ENCODE measurements around the gene HOXC12.

HOXC12 gene

DNA sequence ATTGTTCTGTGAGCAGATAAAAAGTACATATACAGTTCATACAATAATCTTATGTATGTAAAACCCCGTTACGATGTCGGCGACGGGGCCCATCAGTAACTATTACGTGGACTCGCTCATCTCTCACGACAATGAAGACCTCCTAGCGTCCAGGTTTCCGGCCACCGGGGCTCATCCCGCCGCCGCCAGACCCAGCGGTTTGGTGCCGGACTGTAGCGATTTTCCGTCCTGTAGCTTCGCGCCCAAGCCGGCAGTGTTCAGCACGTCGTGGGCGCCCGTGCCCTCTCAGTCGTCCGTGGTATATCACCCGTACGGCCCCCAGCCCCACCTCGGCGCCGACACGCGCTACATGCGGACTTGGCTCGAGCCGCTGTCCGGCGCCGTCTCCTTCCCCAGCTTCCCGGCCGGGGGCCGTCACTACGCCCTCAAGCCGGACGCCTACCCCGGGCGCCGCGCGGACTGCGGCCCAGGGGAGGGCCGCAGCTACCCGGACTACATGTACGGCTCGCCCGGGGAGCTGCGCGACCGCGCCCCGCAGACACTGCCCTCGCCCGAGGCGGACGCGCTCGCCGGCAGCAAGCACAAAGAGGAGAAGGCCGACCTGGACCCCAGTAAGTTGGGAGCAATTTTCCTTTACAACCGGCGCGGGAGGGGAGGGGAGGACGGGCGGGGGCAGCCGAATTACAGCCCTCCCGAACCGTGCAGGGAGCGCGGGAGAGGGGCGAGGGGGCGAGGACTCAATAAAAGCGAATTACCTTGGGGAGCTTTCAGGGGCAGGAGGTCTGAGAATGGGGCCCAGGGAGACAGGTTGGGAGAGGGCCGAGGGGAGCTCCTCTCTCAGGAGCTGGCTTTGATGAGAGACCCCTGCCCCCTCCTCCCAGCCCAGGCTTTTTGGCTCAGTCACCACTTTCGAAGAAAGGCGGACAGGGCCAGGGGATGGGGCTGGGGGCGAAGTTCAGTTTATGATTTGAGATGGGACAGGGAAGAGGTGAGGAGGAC is 45.7 kb downstream of the HOXC12 start, which contains the start of gene HOXC9:
Gene HOXC9 (plus strand): TSS at position 46 of the 999 bp plus-strand sequence. CDS start 28 bp downstream, at position 74.
- no peak within 1 kb of the TSS for H3K4me3 ChIP-seq (ENCODE audit: low read depth, low read length)
- DNase-seq (ENCODE audit: low read depth): no peak
- in situ Hi-C loops (cut with HindIII; ENCODE audit: low sequenced_read_pairs): no loop called here
- TF ChIP-seq CTCF (IDR thresholded peaks at IDR 0.05; ENCODE audit: low read depth, low read length, missing control alignments): no peak

DNA sequence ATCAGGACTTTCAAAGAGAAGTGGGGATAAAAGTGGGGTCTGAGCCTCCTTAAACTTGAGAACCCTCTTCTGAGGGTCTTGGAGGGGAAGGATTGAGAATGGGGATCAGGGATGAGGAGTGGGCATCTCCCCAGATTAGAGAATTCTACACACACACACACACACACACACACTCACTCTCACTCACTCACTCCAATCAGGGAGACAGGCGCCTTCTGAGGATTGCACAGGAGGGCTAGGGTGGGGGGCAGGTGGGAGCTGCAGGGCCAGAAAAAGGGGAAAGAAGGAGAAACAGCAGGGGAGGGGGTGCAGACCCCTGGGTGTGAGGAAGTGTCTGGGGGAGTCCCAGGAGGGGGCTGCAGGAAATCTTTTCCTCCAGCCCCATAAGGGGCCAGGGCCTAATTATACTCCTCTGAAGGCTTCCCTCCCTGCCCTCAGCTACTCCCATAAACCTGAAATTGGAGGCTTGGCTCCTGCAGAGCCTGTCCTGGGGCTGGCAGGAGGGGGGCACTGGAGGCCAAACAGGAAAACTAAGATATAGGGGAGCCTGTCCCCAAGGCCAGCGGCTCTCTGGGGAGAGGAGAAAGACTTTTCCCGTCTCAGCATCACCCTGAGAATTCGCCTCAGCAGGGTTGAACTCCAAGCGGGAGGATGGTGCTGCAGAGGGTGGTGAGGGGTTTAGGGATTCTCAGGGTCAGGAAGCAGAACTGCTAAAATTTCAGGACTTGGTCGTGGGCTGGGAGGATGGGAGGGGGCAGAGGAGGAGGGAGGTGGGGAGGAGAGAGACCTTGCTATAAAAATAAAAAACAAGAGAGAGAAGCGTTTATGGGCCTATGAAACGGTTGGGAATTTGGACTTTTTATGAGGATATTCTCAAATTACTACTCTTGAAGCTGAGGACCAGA is 46.8 kb downstream of the HOXC12 start:
- in situ Hi-C loops (cut with HindIII; ENCODE audit: low sequenced_read_pairs): no loop called here
- no peak for DNase-seq (ENCODE audit: low read depth)
- no peak for TF ChIP-seq CTCF (IDR thresholded peaks at IDR 0.05; ENCODE audit: low read depth, low read length, missing control alignments)
- no peak overlapping the region for H3K4me3 ChIP-seq (ENCODE audit: low read depth, low read length)

GRCh38 chr12:54002278-54002914 is 47.7 kb downstream of the HOXC12 start:
- no peak overlapping the region for H3K4me3 ChIP-seq (ENCODE audit: low read depth, low read length)
- in situ Hi-C loops (cut with HindIII; ENCODE audit: low sequenced_read_pairs): no loop called here
- TF ChIP-seq CTCF (IDR thresholded peaks at IDR 0.05; ENCODE audit: low read depth, low read length, missing control alignments): no peak
- DNase-seq (ENCODE audit: low read depth): no peak

- H3K4me3 ChIP-seq (ENCODE audit: low read depth, low read length): no peak overlapping the region
- no peak for DNase-seq (ENCODE audit: low read depth)
- no peak for TF ChIP-seq CTCF (IDR thresholded peaks at IDR 0.05; ENCODE audit: low read depth, low read length, missing control alignments)
- in situ Hi-C loops (cut with HindIII; ENCODE audit: low sequenced_read_pairs): no loop called here
Measured at GRCh38 chr12:54002915-54003389, 48.2 kb downstream of the HOXC12 start.

DNA sequence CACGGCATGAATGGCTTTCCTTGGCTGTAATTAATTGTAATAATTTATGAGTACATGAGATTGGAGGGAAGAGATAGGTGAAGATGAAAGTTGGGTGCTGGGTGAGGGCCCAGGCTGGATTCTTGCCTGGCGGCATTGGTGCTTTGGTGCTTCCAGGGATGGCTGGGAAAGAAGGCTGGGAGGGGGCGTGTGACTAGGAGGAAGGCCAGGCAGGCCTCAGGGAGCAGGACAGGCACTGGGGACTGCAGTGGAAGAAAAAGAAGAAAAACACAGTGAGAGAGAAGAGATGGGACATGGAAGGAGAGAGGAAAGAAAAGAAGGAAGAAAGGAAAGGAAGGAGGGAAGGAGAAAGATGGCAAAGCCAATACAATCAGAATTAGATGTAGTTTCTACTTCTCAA is 48.9 kb downstream of the HOXC12 start:
- DNase-seq (ENCODE audit: low read depth): no peak
- no peak for TF ChIP-seq CTCF (IDR thresholded peaks at IDR 0.05; ENCODE audit: low read depth, low read length, missing control alignments)
- H3K4me3 ChIP-seq (ENCODE audit: low read depth, low read length): no peak overlapping the region

More for the DNA sequence above, 48.9 kb downstream of the HOXC12 start:
- in situ Hi-C loops (cut with HindIII; ENCODE audit: low sequenced_read_pairs): no loop called here
